Rectal smooth muscle tissue (tissue), 1 donor: ENCODE measurements around the gene GSTM1.
"Not testable (repeated sequence)": the region's sequence is repeated elsewhere in the genome, so short reads cannot be mapped to it uniquely, and the experiment has no call there.

Experiments
- H3K27ac ChIP-seq: one replicate; pipeline ENCODE4 v1.7.0; 2013; ENCODE audit warnings: low read depth, low read length, inconsistent platforms
- H3K27me3 ChIP-seq: one replicate; pipeline ENCODE4 v1.7.0; 2013; ENCODE audit warnings: low read length; ENCODE audit not compliant: control insufficient read depth, insufficient read depth
- H3K36me3 ChIP-seq: one replicate; pipeline ENCODE4 v1.7.0; 2013; ENCODE audit warnings: low read length; ENCODE audit not compliant: control insufficient read depth, insufficient read depth
- H3K4me1 ChIP-seq: one replicate; pipeline ENCODE4 v1.7.0; 2013; ENCODE audit warnings: low read length; ENCODE audit not compliant: control insufficient read depth, insufficient read depth
- H3K4me3 ChIP-seq: one replicate; pipeline ENCODE4 v1.7.0; 2013; ENCODE audit warnings: low read length
- H3K9ac ChIP-seq: one replicate; pipeline ENCODE4 v1.7.0; 2013; ENCODE audit warnings: low read length

The GSTM1 gene

DNA sequence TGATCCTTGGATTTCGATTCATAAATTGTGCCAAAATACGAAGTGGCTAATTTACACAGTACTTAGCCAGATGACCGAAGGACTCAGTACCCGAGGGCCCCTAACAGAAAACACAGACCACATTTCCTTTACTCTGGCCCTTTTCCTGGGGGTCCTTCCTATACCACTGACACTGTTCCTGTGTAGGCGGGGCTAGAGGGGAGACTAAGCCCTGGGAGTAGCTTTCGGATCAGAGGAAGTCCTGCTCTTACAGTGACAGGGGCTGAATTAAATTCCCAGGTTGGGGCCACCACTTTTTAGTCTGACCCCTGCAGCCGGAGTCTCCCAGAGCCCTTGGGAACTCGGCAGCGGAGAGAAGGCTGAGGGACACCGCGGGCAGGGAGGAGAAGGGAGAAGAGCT is 508 bp upstream of the GSTM1 start:
- not testable (repeated sequence) for H3K36me3 ChIP-seq, H3K4me3 ChIP-seq, H3K27me3 ChIP-seq, H3K27ac ChIP-seq, H3K9ac ChIP-seq, H3K4me1 ChIP-seq

DNA sequence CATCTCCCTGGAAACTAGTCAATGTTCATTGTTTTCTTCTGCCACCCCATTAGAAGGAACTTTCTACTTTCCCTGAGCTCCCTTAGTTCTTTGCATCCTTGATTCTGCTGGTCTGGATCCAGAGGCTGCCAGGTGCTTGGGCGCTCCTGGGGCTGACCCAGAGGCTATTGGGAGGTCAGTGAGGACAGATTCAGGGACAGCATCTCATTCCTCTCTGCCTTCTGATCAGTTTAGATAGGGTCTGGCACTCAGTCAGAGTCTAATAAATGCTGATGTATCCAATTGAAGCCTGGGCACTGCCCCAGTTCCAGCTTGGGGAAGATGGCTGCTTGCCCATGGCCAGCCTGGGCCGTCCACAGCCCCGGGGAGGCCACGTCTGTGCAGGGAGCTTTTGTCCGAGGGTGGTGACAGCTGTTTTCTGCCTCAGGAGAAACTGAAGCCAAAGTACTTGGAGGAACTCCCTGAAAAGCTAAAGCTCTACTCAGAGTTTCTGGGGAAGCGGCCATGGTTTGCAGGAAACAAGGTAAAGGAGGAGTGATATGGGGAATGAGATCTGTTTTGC is 2.3 kb downstream of the GSTM1 start:
- Histone ChIP-seq H3K4me3 (no peak overlapping the region), H3K9ac (no peak overlapping the region), H3K36me3 (no peaks in the 10 kb centered on the region), H3K27ac (no peak overlapping the region), H3K27me3 (no peaks in the 10 kb centered on the region), H3K4me1 (no peaks in the 10 kb centered on the region)

DNA sequence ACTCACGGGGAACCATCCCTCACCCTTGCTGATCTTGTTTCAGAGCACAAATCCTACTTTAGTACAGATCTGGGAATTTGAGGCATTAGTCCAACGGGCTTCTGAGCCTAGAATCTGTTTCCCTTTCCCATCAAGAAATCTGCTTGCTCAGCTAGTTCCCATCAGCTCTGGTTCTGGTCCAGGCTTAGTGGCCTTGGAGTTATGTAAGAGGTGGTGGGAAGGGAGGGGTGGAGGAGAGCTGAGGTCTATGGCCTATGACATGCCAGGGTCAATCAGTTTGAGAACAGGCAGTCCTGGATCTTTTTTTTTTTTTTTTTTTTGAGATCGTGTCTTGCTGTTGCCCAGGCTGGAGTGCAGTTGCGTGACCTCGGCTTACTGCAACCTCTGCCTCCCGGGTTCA is 4.1 kb downstream of the GSTM1 start:
- Histone ChIP-seq H3K27ac (no peak overlapping the region), H3K4me1 (no peaks in the 10 kb centered on the region), H3K36me3 (no peaks in the 10 kb centered on the region), H3K27me3 (no peaks in the 10 kb centered on the region), H3K9ac (no peak overlapping the region), H3K4me3 (no peak overlapping the region)

DNA sequence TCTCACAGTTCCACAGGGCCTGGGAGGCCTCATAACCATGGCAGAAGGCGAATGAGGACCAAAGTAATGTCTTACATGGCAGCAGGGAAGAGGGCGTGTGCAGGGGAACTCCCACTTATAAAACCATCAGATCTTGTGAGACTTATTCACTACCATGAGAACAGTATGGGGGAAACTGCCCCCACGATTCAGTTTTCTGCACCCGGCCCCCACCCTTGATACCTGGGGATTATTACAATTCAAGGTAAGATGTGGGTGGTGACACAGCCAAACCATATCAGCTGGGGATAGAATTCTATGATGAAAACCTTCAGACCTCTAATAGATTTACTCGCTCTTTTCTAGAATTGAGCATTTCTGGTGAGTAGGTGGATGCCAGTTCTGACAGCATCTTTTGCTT is 6.8 kb downstream of the GSTM1 start:
- not testable (repeated sequence) for H3K27ac ChIP-seq, H3K4me3 ChIP-seq

DNA sequence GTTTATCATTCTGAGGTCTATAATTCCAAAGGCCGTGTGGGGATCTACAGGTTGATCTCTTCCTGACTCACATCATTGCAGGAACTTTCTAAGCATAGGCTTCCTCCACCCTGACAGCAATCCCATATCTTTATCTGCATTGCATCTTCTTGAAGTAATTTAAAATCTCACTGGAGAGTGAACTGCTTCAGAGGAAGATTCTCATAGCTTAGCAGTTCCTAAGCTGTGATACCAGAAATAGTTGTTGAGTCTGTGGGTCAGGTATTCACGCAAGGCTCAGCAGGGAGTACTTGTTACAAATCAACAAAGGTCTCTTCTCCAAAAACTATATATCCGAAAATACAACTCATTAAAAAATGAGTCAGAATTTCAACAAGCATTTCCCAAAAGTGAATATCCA is 7.5 kb downstream of the GSTM1 start:
- H3K4me1 ChIP-seq, H3K36me3 ChIP-seq, H3K27me3 ChIP-seq, H3K4me3 ChIP-seq, H3K27ac ChIP-seq, H3K9ac ChIP-seq: not testable (repeated sequence)

More for the DNA sequence above, 6.8 kb downstream of the GSTM1 start:
- not testable (repeated sequence) for H3K4me1 ChIP-seq, H3K27me3 ChIP-seq, H3K9ac ChIP-seq, H3K36me3 ChIP-seq

DNA sequence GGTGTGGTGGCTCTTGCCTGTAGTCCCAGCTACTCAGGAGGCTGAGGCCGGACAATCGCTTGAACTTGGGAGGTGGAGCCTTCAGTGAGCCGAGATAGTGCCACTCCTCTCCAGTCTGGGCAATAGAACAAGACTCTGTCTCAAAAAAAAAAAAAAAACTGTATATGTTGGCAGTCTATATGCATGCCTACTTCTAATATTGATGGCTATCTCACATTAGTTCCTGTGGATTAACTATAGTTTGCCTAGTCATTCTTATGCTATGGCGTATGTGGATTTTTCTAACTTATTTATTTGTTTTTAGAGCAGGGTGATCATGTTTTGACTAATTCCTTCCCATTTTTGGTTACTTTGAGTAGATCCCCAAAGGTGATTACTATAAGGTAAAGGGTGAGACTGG is 9.4 kb downstream of the GSTM1 start:
- Histone ChIP-seq H3K4me3 (no peak overlapping the region), H3K4me1 (no peaks in the 10 kb centered on the region), H3K36me3 (no peaks in the 10 kb centered on the region), H3K9ac (no peak overlapping the region), H3K27ac (no peak overlapping the region), H3K27me3 (no peaks in the 10 kb centered on the region)

DNA sequence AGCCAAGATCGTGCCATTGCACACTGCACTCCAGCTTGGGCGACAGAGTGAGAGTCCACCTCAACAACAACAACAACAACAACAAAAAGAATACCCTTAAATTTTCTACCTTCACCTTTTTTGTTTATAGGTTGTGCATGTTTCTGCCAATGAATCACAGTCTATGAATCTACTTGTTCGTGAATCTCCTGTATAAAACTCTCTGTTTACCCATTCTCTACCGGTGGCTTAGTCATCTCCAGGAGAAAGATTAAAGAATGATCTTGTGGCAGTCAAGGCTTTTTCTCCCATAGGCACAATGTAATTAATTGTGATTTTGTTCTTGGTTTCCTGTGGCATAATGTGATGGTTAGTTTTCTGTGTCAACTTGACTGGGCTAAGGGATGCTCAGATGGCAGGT is 10.2 kb downstream of the GSTM1 start:
- H3K36me3 ChIP-seq, H3K4me1 ChIP-seq, H3K4me3 ChIP-seq, H3K27me3 ChIP-seq, H3K27ac ChIP-seq, H3K9ac ChIP-seq: not testable (repeated sequence)

DNA sequence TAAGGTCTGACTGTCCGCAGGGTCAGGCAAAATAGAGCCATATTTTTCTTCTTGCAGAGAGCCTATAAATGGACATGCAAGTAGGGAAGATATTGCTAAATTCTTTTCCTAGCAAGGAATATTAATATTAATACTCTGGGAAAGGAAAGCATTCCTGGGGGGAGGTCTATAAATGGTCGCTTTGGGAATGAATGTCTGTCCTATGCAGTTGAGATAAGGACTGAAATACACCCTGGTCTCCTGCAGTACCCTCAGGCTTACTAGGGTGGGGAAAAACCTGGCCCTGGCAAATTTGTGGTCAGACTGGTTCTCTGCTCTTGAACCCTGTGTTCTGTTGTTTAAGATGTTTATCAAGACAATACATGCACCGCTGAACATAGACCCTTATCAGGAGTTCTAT is 15.3 kb downstream of the GSTM1 start:
- not testable (repeated sequence) for H3K4me1 ChIP-seq, H3K9ac ChIP-seq, H3K27me3 ChIP-seq, H3K36me3 ChIP-seq, H3K4me3 ChIP-seq, H3K27ac ChIP-seq

DNA sequence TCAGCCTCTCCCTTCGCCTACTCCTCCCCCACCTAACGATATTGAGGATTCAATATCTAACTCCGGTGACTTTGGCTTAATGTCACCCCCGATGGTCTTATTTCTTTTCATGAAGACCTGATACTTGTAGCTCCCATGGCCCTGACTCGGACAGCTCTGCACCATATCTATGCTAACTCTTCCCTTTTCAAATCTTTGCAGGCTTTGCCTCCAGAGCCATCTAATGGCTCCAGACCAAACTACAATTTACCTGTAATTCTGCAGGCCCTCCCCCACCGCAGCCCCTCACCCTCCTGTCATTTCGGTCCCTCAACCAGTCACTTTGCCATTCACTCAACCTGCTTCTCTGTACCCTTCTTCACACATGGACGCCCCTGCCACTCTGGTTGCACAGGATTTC is 16.6 kb downstream of the GSTM1 start:
- no peak overlapping the region for H3K4me3 ChIP-seq
- no peak overlapping the region for H3K27ac ChIP-seq
- H3K4me1 ChIP-seq = no peaks in the 10 kb centered on the region
- no peaks in the 10 kb centered on the region for H3K27me3 ChIP-seq
- H3K36me3 ChIP-seq = no peaks in the 10 kb centered on the region
- H3K9ac ChIP-seq = no peak overlapping the region

DNA sequence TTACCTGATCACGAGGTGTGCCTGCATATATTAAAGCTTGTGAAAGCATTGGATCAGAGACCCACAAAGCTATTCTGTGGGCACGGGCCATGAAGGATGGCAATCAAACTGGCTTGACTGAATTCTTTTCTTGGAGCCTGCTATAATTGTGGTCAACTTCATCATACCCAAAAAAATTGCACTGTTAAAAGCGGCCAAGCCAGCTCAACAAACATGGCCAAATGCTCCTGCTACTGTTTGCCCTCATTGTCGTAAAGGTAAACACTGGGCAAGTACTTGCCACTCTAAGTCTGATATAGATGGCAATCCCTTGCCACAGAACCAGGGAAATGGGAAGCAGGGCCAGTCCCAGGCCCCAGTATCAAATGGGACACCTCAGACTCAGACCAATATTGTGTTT is 17.8 kb downstream of the GSTM1 start:
- no peak overlapping the region for H3K4me3 ChIP-seq
- no peaks in the 10 kb centered on the region for H3K4me1 ChIP-seq

DNA sequence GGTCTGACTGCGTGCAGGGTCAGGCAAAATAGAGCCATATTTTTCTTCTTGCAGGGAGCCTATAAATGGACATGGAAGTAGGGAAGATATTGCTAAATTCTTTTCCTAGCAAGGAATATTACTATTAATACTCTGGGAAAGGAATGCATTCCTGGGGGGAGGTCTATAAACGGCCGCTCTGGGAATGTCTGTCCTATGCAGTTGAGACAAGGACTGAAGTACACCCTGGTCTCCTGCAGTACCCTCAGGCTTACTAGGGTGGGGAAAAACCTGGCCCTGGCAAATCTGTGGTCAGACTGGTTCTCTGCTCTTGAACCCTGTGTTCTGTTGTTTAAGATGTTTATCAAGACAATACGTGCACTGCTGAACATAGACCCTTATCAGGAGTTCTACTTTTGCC is 21.3 kb downstream of the GSTM1 start:
- not testable (repeated sequence) for H3K9ac ChIP-seq, H3K27me3 ChIP-seq, H3K4me3 ChIP-seq, H3K4me1 ChIP-seq, H3K36me3 ChIP-seq, H3K27ac ChIP-seq

More for the DNA sequence above, 17.8 kb downstream of the GSTM1 start:
- Histone ChIP-seq H3K9ac (no peak overlapping the region), H3K36me3 (no peaks in the 10 kb centered on the region), H3K27ac (no peak overlapping the region), H3K27me3 (no peaks in the 10 kb centered on the region)

DNA sequence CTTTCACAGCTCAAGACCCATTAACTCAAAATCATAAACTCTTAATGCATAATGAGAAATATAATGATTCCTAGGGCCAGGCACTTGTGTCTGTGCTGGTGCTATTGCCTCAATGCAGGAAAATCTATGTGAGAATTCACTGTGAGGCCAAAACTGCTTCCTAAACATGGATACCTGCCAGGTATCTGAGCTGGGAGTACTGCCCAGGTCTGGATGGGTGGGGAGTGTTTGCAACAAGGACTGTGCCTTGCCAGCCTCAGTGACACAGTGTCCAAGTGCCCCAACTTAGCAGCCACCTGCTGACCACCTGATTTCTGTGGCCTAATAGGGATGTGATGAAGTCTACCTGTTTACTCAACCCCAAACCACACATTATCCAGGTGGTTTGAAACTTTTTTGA is 22.2 kb downstream of the GSTM1 start:
- not testable (repeated sequence) for H3K27ac ChIP-seq, H3K27me3 ChIP-seq, H3K4me3 ChIP-seq, H3K36me3 ChIP-seq, H3K9ac ChIP-seq, H3K4me1 ChIP-seq

DNA sequence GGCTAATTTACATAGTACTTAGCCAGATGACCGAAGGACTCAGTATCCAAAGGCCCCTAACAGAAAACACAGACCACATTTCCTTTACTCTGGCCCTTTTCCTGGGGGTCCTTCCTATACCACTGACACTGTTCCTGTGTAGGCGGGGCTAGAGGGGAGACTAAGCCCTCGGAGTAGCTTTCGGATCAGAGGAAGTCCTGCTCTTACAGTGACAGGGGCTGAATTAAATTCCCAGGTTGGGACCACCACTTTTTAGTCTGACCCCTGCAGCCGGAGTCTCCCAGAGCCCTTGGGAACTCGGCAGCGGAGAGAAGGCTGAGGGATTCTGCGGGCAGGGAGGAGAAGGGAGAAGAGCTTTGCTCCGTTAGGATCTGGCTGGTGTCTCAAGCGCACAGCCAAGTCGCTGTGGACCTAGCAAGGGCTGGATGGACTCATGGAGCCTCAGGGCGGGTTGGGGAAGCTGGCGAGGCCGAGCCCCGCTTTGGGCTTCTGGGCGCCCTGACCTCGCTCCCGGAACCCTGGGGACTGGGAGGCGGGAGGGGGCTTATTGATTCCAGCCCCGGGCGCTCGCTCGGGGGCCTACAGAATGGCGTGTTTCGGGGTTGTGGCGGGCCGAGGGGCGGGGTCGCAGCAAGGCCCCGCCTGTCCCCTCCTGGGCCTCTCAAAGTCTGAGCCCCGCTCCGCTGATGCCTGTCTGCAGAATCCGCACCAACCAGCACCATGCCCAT is 24.1 kb downstream of the GSTM1 start, which contains the start of gene GSTM5:
GSTM5 (plus strand) TSS at position 659 of the 728 bp plus-strand sequence; CDS start at position 721, 62 bp downstream.
- not testable (repeated sequence) for H3K4me1 ChIP-seq, H3K36me3 ChIP-seq, H3K9ac ChIP-seq, H3K27me3 ChIP-seq, H3K27ac ChIP-seq
- peak within 1 kb of the TSS; percentile 41 for H3K4me3 ChIP-seq
